ENCODE measurements around the gene ENPEP.
"Not testable (repeated sequence)": the region's sequence is repeated elsewhere in the genome, so short reads cannot be mapped to it uniquely, and the experiment has no call there.

The ENPEP gene

GRCh38 chr4:110520886-110521285, 44.9 kb downstream of the ENPEP start:
- no peak for DNase-seq

DNA sequence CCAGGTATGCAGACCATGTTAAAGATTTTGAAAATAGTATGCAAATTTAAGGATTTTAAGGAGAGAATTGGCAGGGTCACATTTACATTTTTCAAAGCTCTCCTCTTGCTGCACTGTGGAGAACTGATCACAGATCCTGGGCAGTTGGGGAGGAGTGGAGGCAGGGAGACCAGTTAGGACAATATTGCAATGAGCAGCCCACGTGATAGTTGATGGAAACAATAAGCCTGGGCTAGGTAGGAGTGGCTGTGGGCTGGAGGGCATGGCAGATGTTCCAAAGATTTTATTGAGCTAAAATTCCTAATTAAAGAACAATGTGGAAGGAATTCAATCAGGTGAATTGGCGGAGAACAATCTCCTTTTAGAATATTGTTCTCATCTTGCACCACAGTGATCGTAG, 50.6 kb downstream of the ENPEP start:
- DNase-seq = no peak

DNA sequence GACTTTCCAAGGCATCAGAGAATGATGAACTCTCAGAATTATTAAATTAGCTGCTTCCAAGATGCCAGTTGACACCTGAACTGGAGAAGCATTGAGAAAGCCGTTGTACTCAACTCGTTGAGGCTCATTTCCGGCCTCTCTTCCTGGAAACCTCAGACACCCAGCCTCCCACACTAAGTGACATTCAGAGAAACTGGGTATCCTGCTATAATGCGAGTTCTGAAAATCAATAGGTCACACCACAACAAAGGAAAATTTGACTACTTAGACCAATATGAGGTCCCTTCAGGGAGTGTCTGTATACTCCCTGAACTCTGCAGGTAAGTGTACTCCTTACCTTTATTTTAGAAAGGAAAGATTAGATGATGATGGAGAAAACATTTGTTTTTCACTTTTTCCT, 51.2 kb downstream of the ENPEP start:
- no peak for DNase-seq

DNA sequence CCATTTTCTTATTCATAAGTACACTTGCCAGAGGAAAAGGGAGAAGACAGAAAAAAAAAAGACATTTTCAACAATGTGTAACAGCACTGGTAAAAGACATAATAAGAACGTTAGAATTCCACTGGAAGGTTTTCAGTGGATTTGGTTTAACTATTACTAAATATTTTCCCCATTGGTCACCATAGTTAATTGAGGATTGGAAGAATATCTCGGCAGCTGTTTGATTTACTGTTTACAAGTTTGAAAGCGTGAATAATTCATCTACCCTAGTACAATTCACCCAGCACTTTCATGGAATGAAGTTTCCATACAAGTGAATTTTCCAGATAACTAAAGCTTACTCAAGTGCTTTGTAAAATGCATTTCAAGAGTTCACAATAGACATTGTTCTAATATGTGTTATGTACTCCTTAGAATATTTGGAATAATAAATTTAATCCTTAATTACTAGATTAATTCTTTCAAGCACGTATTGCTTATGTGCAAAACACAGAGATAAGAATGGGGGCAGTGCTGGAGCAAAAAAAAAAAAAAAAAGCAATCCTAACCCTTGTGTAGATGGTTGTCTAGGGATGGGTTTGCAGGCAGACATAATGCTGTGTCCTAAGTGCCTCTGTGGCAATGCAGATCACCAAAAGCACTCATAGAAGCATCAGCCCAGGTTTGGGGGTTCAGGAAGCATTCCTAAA, 57.1 kb downstream of the ENPEP start:
- DNase-seq = no peak

DNA sequence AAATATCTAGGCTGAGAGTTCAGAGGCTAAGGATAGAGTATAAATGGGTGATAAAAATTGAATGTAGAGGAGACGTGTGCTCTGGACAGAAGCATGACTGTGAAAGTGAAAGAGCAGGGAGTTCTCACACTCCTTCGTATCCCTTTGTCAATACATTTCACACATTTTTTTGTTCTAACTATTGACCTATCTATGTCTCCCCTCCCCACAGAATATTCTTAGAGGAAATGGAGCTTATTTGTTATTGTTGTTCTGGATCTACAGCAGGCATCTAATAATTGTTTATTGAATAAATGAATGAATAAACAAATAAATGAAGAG, 57.6 kb downstream of the ENPEP start:
- no peak for DNase-seq

- peak in 1 of 3 experiments; percentile 15 for DNase-seq
Observed at GRCh38 chr4:110533940-110534339, 58.0 kb downstream of the ENPEP start.

DNA sequence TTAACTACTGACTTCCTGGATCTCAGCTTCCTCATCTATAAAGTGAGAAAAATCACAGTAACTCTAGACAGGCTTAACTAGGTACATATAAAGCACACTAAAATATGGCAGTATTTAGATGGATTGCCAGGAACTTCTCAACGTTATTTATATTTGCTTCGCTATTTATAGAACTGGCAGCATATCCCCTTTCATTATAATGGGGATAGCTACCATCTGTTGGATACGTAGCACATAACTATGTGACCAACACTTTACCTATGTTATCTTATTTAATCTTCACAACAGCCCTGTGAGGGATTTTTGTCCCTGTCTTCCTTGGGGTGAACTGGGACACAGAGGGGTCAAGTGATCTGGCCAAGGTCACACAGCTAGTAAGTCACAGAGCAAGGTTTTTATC, 64.6 kb downstream of the ENPEP start:
- no peak for DNase-seq

DNA sequence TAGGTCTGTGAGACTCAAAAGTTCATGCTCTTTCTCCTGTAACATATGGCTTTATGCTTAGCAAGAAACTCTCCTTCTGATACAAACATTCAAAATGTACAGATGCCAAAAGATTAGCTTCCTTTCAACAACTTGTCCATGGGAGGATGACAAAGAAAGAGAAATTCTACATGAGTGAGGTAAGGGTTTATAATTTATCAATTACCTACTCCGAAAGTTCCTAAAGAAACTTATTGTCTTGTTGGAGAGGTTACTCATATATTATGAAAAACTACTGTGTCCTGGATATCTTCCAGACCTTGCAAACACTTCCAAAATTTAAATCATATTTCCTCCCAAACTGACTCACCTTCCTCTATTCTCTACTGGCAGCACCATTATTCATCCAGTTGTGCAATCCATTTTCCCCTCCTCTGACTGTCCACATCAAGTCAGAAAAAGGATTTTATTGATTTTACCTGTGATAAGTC, 65.1 kb downstream of the ENPEP start:
- DNase-seq = no peak

- DNase-seq = no peak
Observed at GRCh38 chr4:110543577-110543976, 67.6 kb downstream of the ENPEP start.

DNA sequence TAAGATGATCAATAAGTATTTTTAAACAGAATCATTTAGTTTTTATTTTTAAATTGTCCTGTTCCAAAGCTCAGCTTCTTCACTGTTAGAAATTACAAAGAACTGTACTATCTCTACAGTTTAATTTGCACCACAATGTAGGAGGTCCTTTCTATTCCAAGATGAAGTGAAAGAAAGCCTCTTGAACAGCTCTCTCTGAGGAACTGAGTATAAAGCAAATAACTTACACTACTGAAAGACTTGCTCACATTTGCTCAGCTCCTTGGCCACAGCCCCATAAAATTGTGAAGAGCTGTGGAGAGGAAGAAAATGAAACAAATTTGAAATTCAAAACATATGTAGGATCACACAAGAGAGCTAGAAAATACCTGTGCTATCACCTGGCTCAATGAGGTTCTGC, 68.6 kb downstream of the ENPEP start:
- DNase-seq = no peak

DNA sequence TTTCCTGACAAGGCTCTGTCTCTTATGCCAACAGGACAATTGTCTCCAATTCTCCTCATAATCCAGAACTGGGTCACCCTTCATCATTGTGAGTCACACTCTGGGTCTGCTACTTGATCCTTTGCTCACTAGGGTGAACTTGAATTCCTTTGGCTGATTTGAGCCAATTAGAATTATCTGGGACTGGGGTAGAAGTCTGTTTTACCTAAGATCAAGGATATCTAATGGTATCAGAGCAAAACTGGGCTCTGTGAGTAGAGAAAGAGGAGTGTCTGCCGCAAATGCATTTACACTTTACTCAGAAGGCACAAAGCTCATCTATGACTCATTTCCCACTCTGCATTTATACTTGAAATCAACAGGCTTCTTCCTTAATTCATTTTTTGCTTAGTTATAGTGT, 74.3 kb downstream of the ENPEP start:
- DNase-seq = no peak

- no peak for DNase-seq
Observed at GRCh38 chr4:110553197-110553596, 77.2 kb downstream of the ENPEP start.

- DNase-seq = no peak
Observed at GRCh38 chr4:110567214-110567613, 91.3 kb downstream of the ENPEP start.

DNA sequence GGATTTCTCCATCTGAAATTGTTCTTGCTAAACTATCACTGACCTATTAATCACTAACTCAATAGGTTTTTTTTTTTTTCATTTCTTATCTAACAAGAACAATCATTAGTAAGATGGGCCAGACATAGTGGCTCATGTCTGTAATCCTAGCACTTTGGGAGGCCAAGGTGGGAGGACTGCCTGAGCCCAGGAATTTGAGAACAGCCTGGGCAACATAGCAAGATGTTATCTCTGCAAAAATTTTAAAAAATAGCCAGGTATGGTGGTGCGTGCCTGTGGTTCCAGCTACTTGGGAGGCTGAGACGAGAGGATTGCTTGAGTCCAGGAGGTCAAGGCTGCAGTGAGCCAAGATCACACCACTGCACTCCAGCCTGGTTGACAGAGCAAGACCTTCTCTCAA, 100.7 kb downstream of the ENPEP start:
- not testable (repeated sequence) for DNase-seq

GRCh38 chr4:110586131-110586850, 110.3 kb downstream of the ENPEP start:
- DNase-seq = peak in 1 of 3 experiments; percentile 29

DNA sequence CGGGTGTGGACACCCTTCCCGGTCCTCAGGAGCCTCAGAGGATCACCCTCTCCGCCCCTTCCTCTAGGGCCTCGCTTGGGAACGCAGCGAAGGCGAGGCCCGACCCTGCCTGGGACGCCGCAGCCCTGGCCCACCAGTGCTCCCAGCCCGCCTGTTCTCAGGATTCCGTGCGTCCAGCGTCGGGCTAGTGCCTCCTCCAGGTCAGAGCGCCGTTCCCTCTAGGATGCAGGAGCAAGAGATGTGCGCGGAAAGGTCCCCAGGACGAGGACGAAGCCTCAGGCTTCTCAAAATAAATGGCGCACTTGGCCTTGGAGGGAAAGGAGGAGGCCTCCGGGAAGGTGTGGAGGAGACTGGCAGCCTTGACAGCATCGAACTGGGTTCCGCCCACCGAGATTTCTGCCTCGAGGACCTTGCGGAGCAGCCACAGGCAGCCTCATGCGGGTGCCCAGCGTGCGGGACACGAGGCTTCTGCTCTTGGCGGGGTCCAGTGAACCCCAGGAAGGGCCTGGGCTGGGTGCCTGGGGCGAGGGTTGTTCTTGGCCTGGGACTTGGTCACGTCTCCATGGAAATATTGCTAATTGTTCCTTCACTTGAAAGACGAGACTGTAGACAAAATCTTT, 111.8 kb downstream of the ENPEP start:
- DNase-seq = no peak

GRCh38 chr4:110589297-110589696, 113.3 kb downstream of the ENPEP start:
- peak in 1 of 3 experiments; percentile 5 for DNase-seq

DNA sequence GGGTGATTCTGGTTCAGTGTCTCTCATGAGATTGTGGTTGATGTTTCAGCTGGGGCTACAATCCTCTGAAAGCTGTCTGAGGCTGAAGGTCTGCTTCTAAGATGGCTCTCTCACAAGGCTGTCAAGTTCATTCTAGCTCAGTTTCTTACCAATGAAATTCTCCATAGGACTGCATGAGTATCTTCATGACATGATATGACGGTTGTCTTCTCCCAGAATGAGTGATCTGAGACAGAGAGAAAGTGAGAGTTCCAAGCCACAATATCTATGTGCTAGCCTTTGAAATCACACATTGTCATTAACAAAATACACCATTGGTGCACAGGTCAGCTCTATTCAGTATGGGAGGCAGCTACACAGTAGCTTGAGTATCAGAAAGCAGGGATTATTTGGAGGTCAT, 119.6 kb downstream of the ENPEP start:
- no peak for DNase-seq

- DNase-seq = no peak
Observed at GRCh38 chr4:110596431-110596830, 120.5 kb downstream of the ENPEP start.

DNA sequence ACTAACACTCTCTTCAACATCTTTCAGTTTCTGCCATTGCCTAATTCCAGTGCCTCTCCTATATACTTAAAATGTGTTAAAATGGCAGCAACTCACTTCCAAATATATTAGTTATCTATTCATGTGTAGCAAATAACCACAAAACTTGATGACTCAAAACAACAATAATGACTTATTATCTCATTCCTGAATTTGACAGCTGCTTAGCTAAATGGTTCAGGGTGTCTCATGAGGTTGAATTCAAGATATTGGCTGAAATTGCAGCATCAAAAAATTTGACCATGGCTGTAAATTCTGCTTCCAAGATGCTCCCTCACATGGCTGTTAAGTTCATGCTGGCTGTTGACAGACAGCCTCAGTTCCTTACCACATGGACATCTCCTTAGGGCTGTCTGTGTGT, 121.6 kb downstream of the ENPEP start:
- no peak for DNase-seq

- no peak for DNase-seq
Observed at GRCh38 chr4:110602061-110602460, 126.1 kb downstream of the ENPEP start.

GRCh38 chr4:110605077-110605476, 129.1 kb downstream of the ENPEP start:
- no peak for DNase-seq

GRCh38 chr4:110609044-110609750, 133.2 kb downstream of the ENPEP start:
- no peak for DNase-seq

DNA sequence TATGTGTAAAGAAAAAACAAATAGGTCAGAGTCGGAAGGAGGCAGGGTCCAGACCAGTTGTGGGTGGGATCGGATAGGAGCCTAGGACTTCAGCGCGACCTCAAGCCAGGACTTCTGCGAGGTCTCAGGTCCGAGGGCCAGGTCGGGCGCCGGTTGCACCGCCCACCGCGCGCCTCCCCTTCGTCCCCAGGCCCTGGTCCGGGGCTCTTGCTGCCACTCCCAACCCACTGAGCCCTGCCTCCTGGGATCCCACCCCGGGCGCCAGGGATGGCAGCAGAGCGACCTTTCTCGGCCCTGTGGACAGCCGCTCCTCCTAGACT, 134.6 kb downstream of the ENPEP start:
- no peak for DNase-seq
